Cardiac muscle cell (in vitro differentiated cells and primary cell): Measurements from ENCODE around the gene REEP2. TPM values are rescaled to one million over a fixed set of nuclear protein-coding genes. Genes with fewer than 3 reads are reported as not detected.

Experiments
- DNase-seq, 2 donors: peaks; one replicate each; pipeline versions ENCODE4 v3.0.0 to v3.0.0-alpha.2; 2010 to 2017; ENCODE audit warnings: low read depth in 1 of 2, low spot score in 1 of 2
- H3K27ac ChIP-seq: fragments of 200-600 bp; sonication (generic); 2 replicates; pipeline ENCODE4 v1.5.1; 2016
- H3K27me3 ChIP-seq: fragments of 200-600 bp; sonication (generic); 2 replicates; pipeline ENCODE4 v1.6.0; 2016; ENCODE audit warnings: control low read depth
- H3K36me3 ChIP-seq: fragments of 200-600 bp; sonication (generic); 2 replicates; pipeline ENCODE4 v1.5.1; 2016; ENCODE audit warnings: control low read depth
- H3K4me1 ChIP-seq: fragments of 200-600 bp; sonication (generic); 2 replicates; pipeline ENCODE4 v1.8.1; 2017; ENCODE audit warnings: low read depth, mild to moderate bottlenecking, mixed run types
- H3K4me3 ChIP-seq: fragments of 200-600 bp; sonication (generic); 2 replicates; pipeline ENCODE4 v1.5.1; 2016; ENCODE audit warnings: mild to moderate bottlenecking
- H3K9me3 ChIP-seq: fragments of 200-600 bp; sonication (generic); 2 replicates; pipeline ENCODE4 v1.5.1; 2017; ENCODE audit warnings: low read depth, mild to moderate bottlenecking, control low read depth
- CTCF ChIP-seq: IDR thresholded peaks from 2 replicates; pipeline ENCODE4 v1.5.1; 2012; ENCODE audit warnings: low read depth, mild to moderate bottlenecking, low read length
- polyA plus RNA-seq: library from polyadenylated mRNA; unstranded; fragments of >200 nt; fragmentation: Nextera tagmentation; extraction: Ambion mirVana; gene quantifications from 2 replicates; pipeline ENCODE4 v1.2.1, GENCODE V29; 2016
- total RNA-seq: library from RNA; depleted of rRNA; stranded (reverse); fragments of >200 nt; gene quantifications from 2 replicates; pipeline ENCODE4 v1.2.3, GENCODE V29; 2016

Gene REEP2
- total and polyA plus RNA-seq, 2 experiments from 2014 or later: 46.7 to 56.6 TPM

GRCh38 chr5:138458384-138458783, 19.5 kb downstream of the REEP2 start:
- peaks cover 49% of the 10 kb centered on the region for H3K4me1 ChIP-seq
- H3K27ac ChIP-seq: peak overlapping the region; percentile 58
- no peaks in the 10 kb centered on the region for H3K9me3 ChIP-seq
- TF ChIP-seq CTCF: no peak
- no peak overlapping the region for H3K4me3 ChIP-seq
- DNase-seq: peak; percentile 58 to 69
- H3K36me3 ChIP-seq: no peaks in the 10 kb centered on the region
- H3K27me3 ChIP-seq: no peaks in the 10 kb centered on the region

- no peak for DNase-seq
- Histone ChIP-seq H3K4me1 (peaks cover 52% of the 10 kb centered on the region), H3K27me3 (no peaks in the 10 kb centered on the region), H3K27ac (no peak overlapping the region), H3K36me3 (no peaks in the 10 kb centered on the region), H3K9me3 (no peaks in the 10 kb centered on the region), H3K4me3 (no peak overlapping the region)
- no peak for TF ChIP-seq CTCF
Measured at GRCh38 chr5:138458856-138459255, 20.0 kb downstream of the REEP2 start.

- TF ChIP-seq CTCF: no peak
- no peaks in the 10 kb centered on the region for H3K9me3 ChIP-seq
- peaks cover 52% of the 10 kb centered on the region for H3K4me1 ChIP-seq
- no peaks in the 10 kb centered on the region for H3K36me3 ChIP-seq
- H3K27ac ChIP-seq: peak overlapping the region; percentile 62
- DNase-seq: no peak
- H3K4me3 ChIP-seq: no peak overlapping the region
- no peaks in the 10 kb centered on the region for H3K27me3 ChIP-seq
Measured at GRCh38 chr5:138459311-138459933, 20.6 kb downstream of the REEP2 start.

GRCh38 chr5:138460032-138460693, 21.3 kb downstream of the REEP2 start:
- no peak for DNase-seq
- no peak overlapping the region for H3K4me3 ChIP-seq
- peak overlapping the region; percentile 62 for H3K27ac ChIP-seq
- no peaks in the 10 kb centered on the region for H3K9me3 ChIP-seq
- H3K27me3 ChIP-seq: no peaks in the 10 kb centered on the region
- no peak for TF ChIP-seq CTCF
- H3K36me3 ChIP-seq: no peaks in the 10 kb centered on the region
- H3K4me1 ChIP-seq: peaks cover 52% of the 10 kb centered on the region

GRCh38 chr5:138461343-138462125, 22.7 kb downstream of the REEP2 start:
- no peak for TF ChIP-seq CTCF
- H3K27ac ChIP-seq: peak overlapping the region; percentile 62
- peak in 1 of 2 donors; percentile 88 for DNase-seq

More at GRCh38 chr5:138461343-138462125, 22.7 kb downstream of the REEP2 start:
- Histone ChIP-seq H3K36me3 (no peaks in the 10 kb centered on the region), H3K27me3 (peaks cover 11% of the 10 kb centered on the region), H3K4me3 (no peak overlapping the region), H3K4me1 (peaks cover 55% of the 10 kb centered on the region), H3K9me3 (no peaks in the 10 kb centered on the region)
